ENCODE data around the gene FAM13A.
"Not testable (repeated sequence)": the region's sequence is repeated elsewhere in the genome, so short reads cannot be mapped to it uniquely, and the experiment has no call there.

The FAM13A gene

DNA sequence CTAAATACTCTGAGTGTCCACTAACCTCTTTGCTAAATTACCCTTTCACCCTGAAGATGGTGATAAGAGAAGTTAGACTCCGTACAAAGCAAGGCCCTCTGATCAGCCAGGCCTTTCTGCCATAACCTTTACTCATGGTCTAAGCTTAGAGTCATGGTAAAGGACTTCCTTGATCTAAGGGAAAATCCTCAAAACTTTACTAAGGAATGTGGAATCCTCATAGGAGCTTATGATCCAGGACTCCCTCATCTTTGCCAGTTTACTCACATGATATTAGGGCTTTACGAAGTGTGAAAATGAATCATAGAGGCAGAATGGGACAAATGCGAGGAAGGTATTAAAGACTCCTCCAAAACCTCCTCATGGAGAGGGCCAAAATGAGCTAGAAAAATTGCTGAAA is 7.9 kb upstream of the FAM13A start:
- no peak overlapping the region for H3K4me3 ChIP-seq (ENCODE audit: low read depth, low read length)
- TF ChIP-seq, protein P1, sequence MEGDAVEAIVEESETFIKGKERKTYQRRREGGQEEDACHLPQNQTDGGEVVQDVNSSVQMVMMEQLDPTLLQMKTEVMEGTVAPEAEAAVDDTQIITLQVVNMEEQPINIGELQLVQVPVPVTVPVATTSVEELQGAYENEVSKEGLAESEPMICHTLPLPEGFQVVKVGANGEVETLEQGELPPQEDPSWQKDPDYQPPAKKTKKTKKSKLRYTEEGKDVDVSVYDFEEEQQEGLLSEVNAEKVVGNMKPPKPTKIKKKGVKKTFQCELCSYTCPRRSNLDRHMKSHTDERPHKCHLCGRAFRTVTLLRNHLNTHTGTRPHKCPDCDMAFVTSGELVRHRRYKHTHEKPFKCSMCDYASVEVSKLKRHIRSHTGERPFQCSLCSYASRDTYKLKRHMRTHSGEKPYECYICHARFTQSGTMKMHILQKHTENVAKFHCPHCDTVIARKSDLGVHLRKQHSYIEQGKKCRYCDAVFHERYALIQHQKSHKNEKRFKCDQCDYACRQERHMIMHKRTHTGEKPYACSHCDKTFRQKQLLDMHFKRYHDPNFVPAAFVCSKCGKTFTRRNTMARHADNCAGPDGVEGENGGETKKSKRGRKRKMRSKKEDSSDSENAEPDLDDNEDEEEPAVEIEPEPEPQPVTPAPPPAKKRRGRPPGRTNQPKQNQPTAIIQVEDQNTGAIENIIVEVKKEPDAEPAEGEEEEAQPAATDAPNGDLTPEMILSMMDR (IDR thresholded peaks at IDR 0.05; ENCODE audit: control insufficient read depth, extremely low read depth, insufficient read depth): no peak
- no peak for DNase-seq (ENCODE audit: low read depth)

- not testable (repeated sequence) for H3K4me3 ChIP-seq (ENCODE audit: low read depth, low read length); DNase-seq (ENCODE audit: low read depth)
Measured at GRCh38 chr4:89057844-89058243, 859 bp upstream of the FAM13A start.

DNA sequence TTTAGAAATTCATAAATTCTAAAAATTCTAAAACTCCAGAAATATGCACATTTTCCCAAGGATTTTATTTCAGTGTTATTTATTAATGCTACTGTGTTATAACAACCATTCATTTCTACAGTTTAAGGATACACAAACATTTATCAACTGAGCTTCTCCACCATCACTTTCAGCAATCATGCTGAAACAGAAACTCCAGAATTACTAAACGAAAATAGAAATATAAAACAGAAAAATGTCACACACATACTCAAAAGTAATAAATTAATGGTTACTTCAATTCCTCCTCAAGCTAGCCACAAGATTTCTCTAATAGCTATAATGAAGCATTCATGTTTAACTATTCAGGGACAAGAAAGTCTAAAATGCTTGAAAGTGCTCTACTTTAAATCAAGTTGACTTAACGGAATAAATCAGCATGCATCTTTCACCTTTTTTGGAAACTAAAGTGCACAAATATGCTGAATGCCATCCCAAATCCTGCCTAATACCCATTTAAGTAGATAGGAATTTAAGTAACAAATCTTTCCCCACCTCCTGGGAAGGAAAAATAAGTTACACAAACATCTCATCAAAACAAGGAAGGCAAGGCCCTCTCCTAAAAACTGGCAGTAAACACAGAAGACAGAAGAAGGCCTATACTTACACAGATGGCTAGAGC is 563 bp downstream of the FAM13A start:
- TF ChIP-seq, protein P1 (IDR thresholded peaks at IDR 0.05; ENCODE audit: control insufficient read depth, extremely low read depth, insufficient read depth): no peak
- DNase-seq (ENCODE audit: low read depth): no peak
- peak overlapping the region; percentile 58 for H3K4me3 ChIP-seq (ENCODE audit: low read depth, low read length)

DNA sequence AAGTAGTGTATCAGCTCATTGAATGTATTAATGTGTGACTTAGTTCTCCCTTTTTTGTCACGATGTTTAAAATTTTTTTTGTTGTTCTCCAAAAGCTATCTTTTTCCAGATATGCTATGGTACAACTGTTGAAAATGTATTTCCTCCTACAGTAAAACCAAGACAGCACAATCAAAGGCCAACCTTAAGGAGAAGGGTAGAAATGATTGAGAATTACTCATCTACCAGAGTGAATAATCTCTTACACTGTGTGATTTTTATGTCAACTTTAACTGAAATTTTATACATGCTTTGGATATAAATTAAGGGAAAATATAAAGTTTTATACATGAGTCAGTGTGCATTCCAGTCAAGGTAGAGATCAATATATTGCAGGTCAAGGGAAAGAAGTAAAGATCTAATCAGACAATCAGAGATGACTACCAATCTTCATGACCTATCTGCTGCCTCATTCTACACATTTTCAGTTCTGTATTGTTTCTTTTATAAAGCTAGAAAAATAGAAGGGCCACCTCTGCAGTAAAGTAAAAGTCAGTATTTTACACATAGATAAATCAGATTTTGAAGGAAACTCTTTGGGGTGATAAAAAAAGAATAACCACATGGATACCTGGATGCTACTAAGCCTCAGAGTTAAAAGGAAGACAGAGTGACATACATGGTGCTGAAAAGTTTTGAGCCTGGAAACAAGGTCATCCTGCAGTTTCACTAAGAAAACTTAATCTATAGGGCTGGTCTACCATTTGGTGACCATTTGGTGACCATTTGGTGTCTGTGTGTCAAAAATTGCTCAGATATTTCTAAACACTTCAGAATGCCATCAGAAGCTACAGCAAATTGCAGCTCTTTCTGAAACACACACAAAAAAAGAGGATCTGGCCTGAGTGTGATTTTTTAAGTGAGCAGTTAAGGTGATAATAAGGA is 1.6 kb downstream of the FAM13A start:
- TF ChIP-seq, protein P1 (IDR thresholded peaks at IDR 0.05; ENCODE audit: control insufficient read depth, extremely low read depth, insufficient read depth): no peak
- peak overlapping the region; percentile 58 for H3K4me3 ChIP-seq (ENCODE audit: low read depth, low read length)
- DNase-seq (ENCODE audit: low read depth): no peak

- H3K4me3 ChIP-seq (ENCODE audit: low read depth, low read length): no peak overlapping the region
- no peak for DNase-seq (ENCODE audit: low read depth)
- TF ChIP-seq, protein P1 (IDR thresholded peaks at IDR 0.05; ENCODE audit: control insufficient read depth, extremely low read depth, insufficient read depth): no peak
Measured at GRCh38 chr4:89054627-89055026, 2.4 kb downstream of the FAM13A start.

DNA sequence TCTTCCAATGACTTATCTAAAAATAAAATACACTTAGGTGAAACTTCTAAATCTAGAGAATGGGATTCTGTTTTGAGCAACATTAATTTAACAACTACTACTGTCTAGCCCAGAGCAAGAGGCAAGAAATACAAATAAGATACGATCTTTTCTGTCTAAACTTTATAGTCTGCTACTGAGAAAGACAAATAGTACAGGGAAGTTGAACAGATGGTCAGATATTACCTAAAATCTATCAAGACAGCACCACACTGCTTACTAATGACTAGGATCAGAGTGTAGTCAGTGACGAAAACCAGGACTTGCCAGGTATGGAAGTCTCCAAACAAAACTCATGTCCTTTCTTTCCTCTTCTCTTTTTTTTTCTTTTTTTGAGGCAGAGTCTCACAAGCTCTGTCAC is 7.1 kb downstream of the FAM13A start:
- TF ChIP-seq, protein P1 (IDR thresholded peaks at IDR 0.05; ENCODE audit: control insufficient read depth, extremely low read depth, insufficient read depth): no peak
- DNase-seq (ENCODE audit: low read depth): peak; percentile 52
- no peak overlapping the region for H3K4me3 ChIP-seq (ENCODE audit: low read depth, low read length)

- TF ChIP-seq, protein P1 (IDR thresholded peaks at IDR 0.05; ENCODE audit: control insufficient read depth, extremely low read depth, insufficient read depth): no peak
Measured at GRCh38 chr4:89048906-89049601, 7.9 kb downstream of the FAM13A start.

More at GRCh38 chr4:89048906-89049601, 7.9 kb downstream of the FAM13A start:
- no peak for DNase-seq (ENCODE audit: low read depth)
- H3K4me3 ChIP-seq (ENCODE audit: low read depth, low read length): no peak overlapping the region

Measured in LNCaP clone FGC (cell line).